Sigmoid colon (tissue), 7 donors: ENCODE data around the gene KL. TPM values are rescaled to one million over a fixed set of nuclear protein-coding genes. Genes with fewer than 3 reads are reported as not detected.

ENCODE experiments used
- DNase-seq: peaks from one replicate; pipeline ENCODE4 v3.0.0-alpha.2; 2019
- H3K27ac ChIP-seq, 4 donors: fragments of 200-600 bp; sonication (generic); one replicate each; pipeline ENCODE4 v1.5.1; 2016 to 2019; ENCODE audit warnings: mild to moderate bottlenecking in 1 of 4
- H3K27me3 ChIP-seq, 3 donors: fragments of 200-600 bp; sonication (generic); one replicate each; pipeline ENCODE4 v1.5.1; 2019; ENCODE audit warnings: mild to moderate bottlenecking in 1 of 3
- H3K36me3 ChIP-seq, 4 donors: fragments of 200-600 bp; sonication (generic); one replicate each; pipeline ENCODE4 v1.5.1; 2016 to 2019
- H3K4me1 ChIP-seq, 4 donors: fragments of 200-600 bp; sonication (generic); one replicate each; pipeline ENCODE4 v1.5.1; 2017 to 2019
- H3K4me3 ChIP-seq, 4 donors: fragments of 200-600 bp; sonication (generic); one replicate each; pipeline ENCODE4 v1.5.1; 2017 to 2019; ENCODE audit warnings: mild to moderate bottlenecking in 2 of 4, moderate library complexity in 1 of 4
- H3K9me3 ChIP-seq, 4 donors: fragments of 200-600 bp in 3 of 4; sonication (generic) in 3 of 4; one replicate each; pipeline versions ENCODE4 v1.5.1 to v1.6.1; 2013 to 2019
- EP300 ChIP-seq, 4 donors: sonication (generic); formaldehyde crosslinking; IDR thresholded peaks; one replicate each; pipeline ENCODE4 v1.6.1; 2017; ENCODE audit warnings: antibody characterized with exemption in 4 of 4
- POLR2A ChIP-seq, 2 donors: fragments of 450-650 bp; IDR thresholded peaks; one replicate each; pipeline ENCODE4 v1.6.1; 2016; ENCODE audit warnings: antibody characterized with exemption in 2 of 2, mild to moderate bottlenecking in 2 of 2, moderate library complexity in 2 of 2
- POLR2AphosphoS5 ChIP-seq, 4 donors: sonication (generic); formaldehyde crosslinking; IDR thresholded peaks; one replicate each; pipeline ENCODE4 v1.6.1; 2017; ENCODE audit warnings: antibody characterized with exemption in 4 of 4
- WGBS, 2 donors: extraction: QIAGEN DNeasy Blood & Tissue Kit; methylation state at CpG; one replicate each; pipeline ENCODE4 v1.1.7; 2013; 5-methylcytosine and 5-hydroxymethylcytosine counted together
- intact Hi-C: fragments of 100-400 bp; cut with DNase I; formaldehyde crosslinking; loops from one replicate; pipeline ENCODE4 v1.15.1; 2023
- polyA plus RNA-seq, 3 donors: library from polyadenylated mRNA; stranded (reverse); fragments of 200-250 nt; gene quantifications; one replicate each; pipeline ENCODE4 v1.2.3, GENCODE V29; 2013
- total RNA-seq, 4 donors: library from RNA; depleted of rRNA; stranded (reverse); fragments of >200 nt; gene quantifications; one replicate each; pipeline ENCODE4 v1.1.0, GENCODE V29; 2016
- TF ChIP-seq, protein P1 (sequence below), 4 experiments: fragments of 450-650 bp in 3 of 4; fragments of 200-600 bp in 1 of 4; IDR thresholded peaks; one replicate each; pipeline ENCODE4 v1.5.1; 2016 to 2019; ENCODE audit warnings: antibody characterized with exemption in 4 of 4, mild to moderate bottlenecking in 3 of 4, moderate library complexity in 2 of 4
- donor health status: healthy with polysubstance abuse.
- donor health status: Bipolar disorder and iron deficiency.
- donor health status: healthy.

KL gene
- total RNA-seq = 1 to 10 TPM; 3.8 to 6.4 (median 5.7) TPM
- polyA plus RNA-seq = 1 to 10 TPM in 1 of 3 donors, under 1 TPM in 2; 0.23 to 1.2 (median 0.67) TPM

DNA sequence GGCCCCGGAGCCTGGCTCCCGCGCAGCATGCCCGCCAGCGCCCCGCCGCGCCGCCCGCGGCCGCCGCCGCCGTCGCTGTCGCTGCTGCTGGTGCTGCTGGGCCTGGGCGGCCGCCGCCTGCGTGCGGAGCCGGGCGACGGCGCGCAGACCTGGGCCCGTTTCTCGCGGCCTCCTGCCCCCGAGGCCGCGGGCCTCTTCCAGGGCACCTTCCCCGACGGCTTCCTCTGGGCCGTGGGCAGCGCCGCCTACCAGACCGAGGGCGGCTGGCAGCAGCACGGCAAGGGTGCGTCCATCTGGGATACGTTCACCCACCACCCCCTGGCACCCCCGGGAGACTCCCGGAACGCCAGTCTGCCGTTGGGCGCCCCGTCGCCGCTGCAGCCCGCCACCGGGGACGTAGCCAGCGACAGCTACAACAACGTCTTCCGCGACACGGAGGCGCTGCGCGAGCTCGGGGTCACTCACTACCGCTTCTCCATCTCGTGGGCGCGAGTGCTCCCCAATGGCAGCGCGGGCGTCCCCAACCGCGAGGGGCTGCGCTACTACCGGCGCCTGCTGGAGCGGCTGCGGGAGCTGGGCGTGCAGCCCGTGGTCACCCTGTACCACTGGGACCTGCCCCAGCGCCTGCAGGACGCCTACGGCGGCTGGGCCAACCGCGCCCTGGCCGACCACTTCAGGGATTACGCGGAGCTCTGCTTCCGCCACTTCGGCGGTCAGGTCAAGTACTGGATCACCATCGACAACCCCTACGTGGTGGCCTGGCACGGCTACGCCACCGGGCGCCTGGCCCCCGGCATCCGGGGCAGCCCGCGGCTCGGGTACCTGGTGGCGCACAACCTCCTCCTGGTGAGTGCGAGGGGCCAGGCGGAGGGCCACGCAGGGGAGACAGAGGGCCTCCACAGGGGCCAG lies at the start of gene KL:
Gene KL (plus strand): TSS at position 10 of the 909 bp plus-strand sequence. CDS start 18 bp downstream, at position 28.
- TF ChIP-seq, protein P1, sequence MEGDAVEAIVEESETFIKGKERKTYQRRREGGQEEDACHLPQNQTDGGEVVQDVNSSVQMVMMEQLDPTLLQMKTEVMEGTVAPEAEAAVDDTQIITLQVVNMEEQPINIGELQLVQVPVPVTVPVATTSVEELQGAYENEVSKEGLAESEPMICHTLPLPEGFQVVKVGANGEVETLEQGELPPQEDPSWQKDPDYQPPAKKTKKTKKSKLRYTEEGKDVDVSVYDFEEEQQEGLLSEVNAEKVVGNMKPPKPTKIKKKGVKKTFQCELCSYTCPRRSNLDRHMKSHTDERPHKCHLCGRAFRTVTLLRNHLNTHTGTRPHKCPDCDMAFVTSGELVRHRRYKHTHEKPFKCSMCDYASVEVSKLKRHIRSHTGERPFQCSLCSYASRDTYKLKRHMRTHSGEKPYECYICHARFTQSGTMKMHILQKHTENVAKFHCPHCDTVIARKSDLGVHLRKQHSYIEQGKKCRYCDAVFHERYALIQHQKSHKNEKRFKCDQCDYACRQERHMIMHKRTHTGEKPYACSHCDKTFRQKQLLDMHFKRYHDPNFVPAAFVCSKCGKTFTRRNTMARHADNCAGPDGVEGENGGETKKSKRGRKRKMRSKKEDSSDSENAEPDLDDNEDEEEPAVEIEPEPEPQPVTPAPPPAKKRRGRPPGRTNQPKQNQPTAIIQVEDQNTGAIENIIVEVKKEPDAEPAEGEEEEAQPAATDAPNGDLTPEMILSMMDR (IDR thresholded peaks at IDR 0.05) = no peak
- peak in 1 of 4 donors; percentile 17 for TF ChIP-seq POLR2AphosphoS5 (IDR thresholded peaks at IDR 0.05)
- no peak for TF ChIP-seq EP300 (IDR thresholded peaks at IDR 0.05)
- TF ChIP-seq POLR2A (IDR thresholded peaks at IDR 0.05) = no peak
- peak within 1 kb of the TSS; percentile 75 to 79 (median 77) for H3K27ac ChIP-seq
- intact Hi-C loops = loop anchor here (5.0 to 10.0 kb wide), 5 partner anchors 271 to 518 kb away; partner anchors contain the start of genes PDS5B and STARD13
- DNase-seq = peak; percentile 75
- no peaks in the 10 kb centered on the region for H3K36me3 ChIP-seq
- peak within 1 kb of the TSS; percentile 47 to 74 (median 62) for H3K4me3 ChIP-seq
- H3K27me3 ChIP-seq = no peaks in the 10 kb centered on the region
- WGBS, 2 donors = 2 to 3% methylated on average over 106 of the region's 106 CpGs
- H3K4me1 ChIP-seq = peaks cover 0 to 21% (median 12%) of the 10 kb centered on the region in 4 donors
- H3K9me3 ChIP-seq = no peaks in the 10 kb centered on the region

DNA sequence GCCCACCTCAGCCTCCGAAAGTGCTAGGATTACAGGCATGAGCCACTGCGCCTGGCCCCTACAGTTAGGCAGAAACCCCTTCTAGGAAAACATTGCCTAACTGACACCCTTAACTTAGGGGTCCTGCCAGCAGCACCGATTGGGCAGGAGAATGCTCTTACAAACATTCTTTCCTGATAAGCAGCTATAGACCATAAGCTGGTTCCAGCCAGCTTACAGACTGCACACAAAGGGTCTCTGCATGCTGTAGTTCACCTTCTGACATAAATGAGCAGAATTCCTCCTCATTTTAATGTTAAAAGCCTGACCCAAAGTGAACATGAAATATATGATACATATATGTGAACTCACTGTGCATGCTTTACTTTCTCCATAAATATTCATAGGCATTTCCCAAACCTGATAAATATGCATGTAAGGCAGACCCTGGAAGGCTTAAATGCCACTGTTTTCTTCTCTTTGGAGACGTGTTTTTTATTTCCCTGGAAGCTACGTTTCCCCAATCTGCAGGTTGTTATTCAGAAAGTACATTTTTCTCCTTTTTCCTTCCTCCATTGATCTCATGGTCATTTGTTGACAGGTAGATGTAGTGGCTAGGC lies 48.5 kb upstream of the KL start:
- TF ChIP-seq POLR2AphosphoS5 (IDR thresholded peaks at IDR 0.05) (no peak), POLR2A (IDR thresholded peaks at IDR 0.05) (no peak), EP300 (IDR thresholded peaks at IDR 0.05) (no peak)
- TF ChIP-seq, protein P1 (IDR thresholded peaks at IDR 0.05) = no peak

DNA sequence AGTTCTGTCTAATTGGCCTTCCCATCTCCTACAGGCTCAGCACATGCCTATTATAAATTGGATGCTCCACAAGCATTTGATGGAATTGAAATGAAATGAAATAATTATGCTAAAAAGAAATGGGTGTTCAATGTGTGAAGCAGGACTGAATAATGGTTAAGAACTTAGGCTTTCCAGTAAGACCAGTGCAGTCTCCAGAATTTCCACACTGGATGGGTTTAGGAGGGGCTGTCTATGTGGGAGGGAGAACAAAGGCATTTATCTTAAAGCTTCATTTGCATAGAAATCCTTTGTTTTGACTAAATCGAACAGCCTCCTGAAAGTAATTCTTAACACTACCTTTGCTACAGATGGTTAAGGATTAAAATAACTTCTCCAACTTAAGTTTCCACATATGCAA lies 47.9 kb upstream of the KL start:
- intact Hi-C loops = no loop called here
- Histone ChIP-seq H3K4me1 (no peaks in the 10 kb centered on the region), H3K9me3 (no peaks in the 10 kb centered on the region), H3K36me3 (no peaks in the 10 kb centered on the region), H3K27ac (no peak overlapping the region), H3K4me3 (no peak overlapping the region), H3K27me3 (no peaks in the 10 kb centered on the region)
- DNase-seq = no peak
- WGBS, 2 donors = 91% methylated on average over 1 of the region's 1 CpG
- TF ChIP-seq POLR2AphosphoS5 (IDR thresholded peaks at IDR 0.05) (no peak), EP300 (IDR thresholded peaks at IDR 0.05) (no peak), POLR2A (IDR thresholded peaks at IDR 0.05) (no peak)
- TF ChIP-seq, protein P1 (IDR thresholded peaks at IDR 0.05) = no peak

More for the DNA sequence above, 48.5 kb upstream of the KL start:
- no peak overlapping the region for H3K27ac ChIP-seq
- H3K4me3 ChIP-seq = no peak overlapping the region
- 71 to 82% methylated on average over 5 of the region's 5 CpGs for WGBS, 2 donors
- no peaks in the 10 kb centered on the region for H3K4me1 ChIP-seq
- H3K27me3 ChIP-seq = no peaks in the 10 kb centered on the region
- DNase-seq = no peak
- no peaks in the 10 kb centered on the region for H3K36me3 ChIP-seq
- intact Hi-C loops = no loop called here
- no peaks in the 10 kb centered on the region for H3K9me3 ChIP-seq

DNA sequence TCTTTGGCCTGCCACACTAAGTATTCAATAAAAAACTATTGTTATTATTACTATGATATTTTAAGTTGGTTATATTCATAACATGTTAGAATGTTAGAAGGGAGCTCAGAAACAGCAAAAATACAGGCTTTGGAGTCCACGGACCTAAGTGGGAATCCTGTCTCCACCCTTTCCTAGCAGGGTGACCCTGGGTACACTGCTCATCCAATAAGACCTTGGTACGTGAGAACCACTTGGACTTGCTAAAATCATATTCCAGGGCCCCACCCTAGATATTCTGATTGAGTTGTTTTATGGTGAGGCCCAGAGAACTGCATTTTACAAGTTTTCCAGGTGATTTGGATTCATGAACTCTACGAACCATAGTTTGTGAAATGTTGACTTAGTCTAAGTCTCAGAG lies 47.4 kb upstream of the KL start:
- 54 to 84% methylated on average over 3 of the region's 3 CpGs for WGBS, 2 donors
- peak overlapping the region in 3 of 4 donors; percentile 53 to 67 (median 57) for H3K27ac ChIP-seq

DNA sequence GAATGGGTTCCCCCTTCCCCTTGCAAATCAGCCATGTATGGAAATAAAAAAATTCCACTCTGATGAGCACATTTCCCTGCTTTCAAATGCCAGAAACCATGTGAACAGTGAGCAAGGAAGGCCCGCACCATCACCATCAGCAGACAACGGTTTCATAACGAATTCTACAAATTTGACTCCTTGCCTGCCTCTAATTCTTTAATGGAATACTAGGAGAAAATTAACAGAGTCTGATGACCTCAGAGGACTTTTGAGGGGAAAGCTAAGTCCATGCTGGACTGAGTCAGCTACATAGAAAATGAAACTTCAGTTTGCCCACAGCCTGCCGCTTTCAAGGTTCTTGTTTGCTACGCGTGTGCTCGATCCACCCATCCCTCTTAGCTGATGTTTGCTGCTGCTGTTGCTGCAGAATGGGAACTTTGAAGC lies 46.7 kb upstream of the KL start:
- H3K36me3 ChIP-seq = no peaks in the 10 kb centered on the region
- H3K4me3 ChIP-seq = peak overlapping the region in 3 of 4 donors; percentile 20 to 22 (median 22)
- H3K27me3 ChIP-seq = no peaks in the 10 kb centered on the region
- DNase-seq = no peak
- TF ChIP-seq, protein P1 (IDR thresholded peaks at IDR 0.05) = no peak
- TF ChIP-seq POLR2AphosphoS5 (IDR thresholded peaks at IDR 0.05) = peak in 2 of 4 donors; percentile 15 to 60
- no peaks in the 10 kb centered on the region for H3K9me3 ChIP-seq
- peak overlapping the region; percentile 49 to 67 (median 55) for H3K27ac ChIP-seq
- intact Hi-C loops = no loop called here
- 62 to 82% methylated on average over 7 of the region's 7 CpGs for WGBS, 2 donors
- no peaks in the 10 kb centered on the region for H3K4me1 ChIP-seq

More for the DNA sequence above, 47.4 kb upstream of the KL start:
- TF ChIP-seq POLR2A (IDR thresholded peaks at IDR 0.05) (no peak), EP300 (IDR thresholded peaks at IDR 0.05) (no peak), POLR2AphosphoS5 (IDR thresholded peaks at IDR 0.05) (no peak)
- H3K9me3 ChIP-seq = no peaks in the 10 kb centered on the region
- no peaks in the 10 kb centered on the region for H3K36me3 ChIP-seq
- intact Hi-C loops = no loop called here
- no peak for DNase-seq
- H3K4me1 ChIP-seq = no peaks in the 10 kb centered on the region
- H3K4me3 ChIP-seq = no peak overlapping the region
- H3K27me3 ChIP-seq = no peaks in the 10 kb centered on the region
